Endodermal cell (in vitro differentiated cells): Measurements from ENCODE around the gene SELL. TPM values are rescaled to one million over a fixed set of nuclear protein-coding genes. Genes with fewer than 3 reads are reported as not detected.
"Not testable (repeated sequence)": the region's sequence is repeated elsewhere in the genome, so short reads cannot be mapped to it uniquely, and the experiment has no call there.

Source experiments
- DNase-seq: peaks from one replicate; pipeline ENCODE4 v3.0.0-alpha.2; 2017
- H3K27ac ChIP-seq: 2 replicates; pipeline ENCODE4 v1.5.1; 2013; ENCODE audit warnings: mild to moderate bottlenecking, low read depth, low read length, moderate library complexity
- H3K27me3 ChIP-seq: 2 replicates; pipeline ENCODE4 v1.6.1; 2013; ENCODE audit warnings: mild to moderate bottlenecking, low read length, moderate library complexity; ENCODE audit not compliant: insufficient read depth, control insufficient read depth, poor library complexity, severe bottlenecking
- H3K36me3 ChIP-seq: 2 replicates; pipeline ENCODE4 v1.7.0; 2013; ENCODE audit warnings: mild to moderate bottlenecking, low read length, moderate library complexity; ENCODE audit not compliant: control insufficient read depth, insufficient read depth
- H3K4me1 ChIP-seq: one replicate; pipeline ENCODE4 v1.7.0; 2013; ENCODE audit warnings: low read length; ENCODE audit not compliant: control insufficient read depth, insufficient read depth
- H3K4me3 ChIP-seq: 2 replicates; pipeline ENCODE4 v1.5.1; 2013; ENCODE audit warnings: mild to moderate bottlenecking, low read length, moderate library complexity
- H3K9ac ChIP-seq: 2 replicates; pipeline ENCODE4 v1.6.1; 2013; ENCODE audit warnings: mild to moderate bottlenecking, low read length, moderate library complexity; ENCODE audit not compliant: poor library complexity, severe bottlenecking; ENCODE audit errors: extremely low read depth
- H3K9me3 ChIP-seq: 2 replicates; pipeline ENCODE4 v1.6.1; 2013; ENCODE audit warnings: mild to moderate bottlenecking, low read length, moderate library complexity; ENCODE audit not compliant: control insufficient read depth
- H3K27ac Mint-ChIP-seq: 2 replicates; pipeline ENCODE4 v1.8.0; 2020; ENCODE audit warnings: mixed read lengths
- H3K27me3 Mint-ChIP-seq: 2 replicates; pipeline ENCODE4 v1.8.0; 2021; ENCODE audit warnings: mild to moderate bottlenecking, mixed read lengths; ENCODE audit not compliant: insufficient read depth
- H3K36me3 Mint-ChIP-seq: 2 replicates; pipeline ENCODE4 v1.8.0; 2020; ENCODE audit warnings: low read depth, mixed read lengths
- H3K4me1 Mint-ChIP-seq: 2 replicates; pipeline ENCODE4 v1.8.0; 2020; ENCODE audit warnings: mixed read lengths
- H3K4me3 Mint-ChIP-seq: 2 replicates; pipeline ENCODE4 v1.8.0; 2020; ENCODE audit warnings: mild to moderate bottlenecking, moderate library complexity, mixed read lengths
- H3K9me3 Mint-ChIP-seq: 2 replicates; pipeline ENCODE4 v1.8.0; 2020; ENCODE audit warnings: mild to moderate bottlenecking, mixed read lengths
- WGBS, 2 experiments: methylation state at CpG; one replicate each; pipeline versions ENCODE4 v1.1.5 to v1.1.7; 2013; ENCODE audit warnings: missing lambda C conversion rate in 2 of 2, mixed read lengths in 1 of 2; ENCODE audit not compliant: insufficient coverage in 1 of 2, insufficient read length in 1 of 2; 5-methylcytosine and 5-hydroxymethylcytosine counted together
- total RNA-seq, 2 donors: library from RNA; stranded (reverse); fragmentation: NEBNext Ultra II Directional in 1 of 2; extraction: Animal tissue kit (Norgen Biotek cat#: 25700) in 1 of 2; gene quantifications; 2 replicates in 1 of 2; 3 replicates in 1 of 2; pipeline ENCODE4 v1.2.1, GENCODE V29; 2021
- TF ChIP-seq, protein P1 (sequence below): fragments of 200-600 bp; sonication (generic); conservative IDR thresholded peaks from 2 replicates; pipeline ENCODE4 v1.5.0; 2021; ENCODE audit warnings: antibody characterized with exemption, mild to moderate bottlenecking

SELL gene
- total RNA-seq, 2 donors from 2014 or later: 0.95 TPM; not detected in 1

DNA sequence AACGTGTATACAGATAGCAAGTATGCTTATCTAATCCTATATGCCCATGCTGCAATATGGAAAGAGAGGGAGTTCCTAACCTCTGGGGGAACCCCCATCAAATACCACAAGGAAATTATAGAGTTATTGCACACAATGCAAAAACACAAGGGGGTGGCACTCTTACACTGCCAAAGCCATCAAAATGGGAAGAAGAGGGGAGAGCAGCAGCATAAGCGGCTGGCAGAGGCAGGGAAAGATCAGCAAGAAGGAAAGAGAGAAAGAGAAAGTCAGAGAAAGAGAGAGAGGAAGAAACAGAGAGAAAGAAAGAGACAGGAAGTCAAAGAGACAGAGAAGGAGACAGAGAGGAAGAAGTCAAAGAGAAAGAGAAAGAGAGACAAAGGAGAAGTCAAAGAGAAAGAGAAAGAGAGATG is 44.2 kb downstream of the SELL start:
- not testable (repeated sequence) for H3K4me3 ChIP-seq, DNase-seq, H3K27ac Mint-ChIP-seq, H3K4me1 Mint-ChIP-seq, H3K27me3 ChIP-seq, H3K4me1 ChIP-seq, H3K4me3 Mint-ChIP-seq, H3K27ac ChIP-seq, H3K36me3 ChIP-seq, H3K36me3 Mint-ChIP-seq, H3K27me3 Mint-ChIP-seq, H3K9me3 ChIP-seq, H3K9ac ChIP-seq
- 100% methylated on average over 1 of the region's 2 CpGs for WGBS, 2 experiments
- H3K9me3 Mint-ChIP-seq: peaks cover 11% of the 10 kb centered on the region

DNA sequence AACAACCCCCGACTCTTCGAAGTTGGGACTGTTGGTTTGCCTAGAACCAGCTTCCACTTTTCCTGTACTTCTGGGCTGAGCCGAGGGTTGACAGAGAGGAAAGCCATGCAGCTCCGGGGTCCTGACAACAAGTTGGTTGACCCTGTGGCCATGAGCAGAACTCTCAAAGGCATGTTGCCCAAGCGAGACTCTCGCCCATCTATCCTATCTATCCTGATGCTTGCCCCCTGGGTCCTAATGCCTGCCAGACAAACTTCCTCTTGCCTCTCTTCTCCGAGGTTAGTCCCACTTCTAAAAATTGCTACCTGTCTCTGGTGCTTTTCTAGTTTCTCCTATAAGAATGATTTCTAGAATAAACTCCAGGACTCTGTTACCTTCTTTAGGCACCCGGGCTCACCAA is 48.7 kb downstream of the SELL start:
- not testable (repeated sequence) for H3K9me3 ChIP-seq, H3K4me3 Mint-ChIP-seq, H3K27ac ChIP-seq, H3K27ac Mint-ChIP-seq, H3K36me3 Mint-ChIP-seq, H3K36me3 ChIP-seq, H3K27me3 ChIP-seq, H3K9ac ChIP-seq, H3K27me3 Mint-ChIP-seq, H3K4me1 ChIP-seq, H3K4me3 ChIP-seq, H3K4me1 Mint-ChIP-seq
- 80% methylated on average over 8 of the region's 8 CpGs; no CpG with 5 or more reads in 1 of the 2 experiments for WGBS, 2 experiments
- DNase-seq: peak; percentile 63
- H3K9me3 Mint-ChIP-seq: peaks cover 24% of the 10 kb centered on the region

DNA sequence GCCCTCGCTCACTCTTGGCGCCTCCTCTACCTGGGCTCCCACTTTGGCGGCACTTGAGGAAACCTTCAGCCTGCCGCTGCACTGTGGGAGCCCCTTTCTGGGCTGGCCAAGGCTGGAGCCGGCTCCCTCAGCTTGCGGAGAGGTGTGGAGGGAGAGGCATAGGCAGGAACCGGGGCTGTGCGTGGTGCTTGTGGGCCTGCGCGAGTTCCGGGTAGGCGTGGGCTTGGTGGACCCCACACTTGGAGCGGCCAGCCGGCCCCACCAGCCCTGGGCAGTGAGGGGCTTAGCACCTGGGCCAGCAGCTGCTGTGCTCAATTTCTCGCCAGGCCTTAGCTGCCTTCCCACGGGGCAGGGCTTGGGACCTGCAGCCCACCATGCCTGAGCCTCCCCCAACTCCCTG is 50.4 kb downstream of the SELL start:
- H3K27ac Mint-ChIP-seq, DNase-seq, H3K4me3 ChIP-seq, H3K4me1 Mint-ChIP-seq, H3K27me3 Mint-ChIP-seq, H3K9me3 ChIP-seq, H3K27me3 ChIP-seq, H3K36me3 ChIP-seq, H3K36me3 Mint-ChIP-seq, H3K4me1 ChIP-seq, H3K9ac ChIP-seq, H3K27ac ChIP-seq, H3K4me3 Mint-ChIP-seq: not testable (repeated sequence)
- peaks cover 22% of the 10 kb centered on the region for H3K9me3 Mint-ChIP-seq
- WGBS, 2 experiments: 90% methylated on average over 3 to 15 of the region's 16 CpGs

DNA sequence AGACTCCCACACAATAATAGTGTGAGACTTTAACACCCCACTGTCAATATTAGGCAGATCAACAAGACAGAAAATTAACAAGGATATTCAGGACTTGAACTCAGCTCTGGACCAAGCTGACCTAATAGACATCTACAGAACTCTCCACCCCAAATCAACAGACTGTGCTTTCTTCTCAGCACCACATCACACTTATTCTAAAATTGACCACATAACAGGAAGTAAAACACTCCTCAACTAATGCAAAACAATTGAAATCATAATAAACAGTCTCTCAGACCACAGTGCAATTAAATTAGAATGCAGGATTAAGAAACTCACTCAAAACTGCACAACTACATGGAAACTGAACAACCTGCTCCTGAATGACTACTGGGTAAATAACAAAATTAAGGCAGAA is 52.6 kb downstream of the SELL start:
- not testable (repeated sequence) for DNase-seq, H3K4me1 Mint-ChIP-seq, H3K27ac ChIP-seq, H3K27ac Mint-ChIP-seq, H3K4me3 Mint-ChIP-seq, H3K36me3 Mint-ChIP-seq, H3K4me3 ChIP-seq, H3K4me1 ChIP-seq, H3K9ac ChIP-seq, H3K27me3 ChIP-seq, H3K27me3 Mint-ChIP-seq, H3K36me3 ChIP-seq, H3K9me3 ChIP-seq
- peaks cover 22% of the 10 kb centered on the region for H3K9me3 Mint-ChIP-seq

DNA sequence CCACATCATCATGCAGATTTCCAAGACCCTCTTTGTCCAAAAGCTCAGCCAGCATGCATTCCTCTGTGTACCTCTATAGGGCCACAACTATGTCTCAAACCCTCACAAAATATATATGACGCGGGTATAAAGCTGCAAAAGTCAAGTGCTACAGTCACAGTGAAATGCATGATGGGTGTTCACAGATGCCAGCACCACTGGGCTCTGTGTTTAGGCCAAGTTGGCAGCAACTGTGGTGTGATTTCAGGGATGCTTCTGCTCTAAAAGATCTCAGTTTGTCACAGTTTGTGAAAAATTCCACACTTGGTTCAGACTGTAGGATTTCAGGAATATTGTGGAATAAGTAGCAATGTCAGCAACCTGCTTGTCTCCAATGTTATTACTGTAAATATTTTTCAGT is 57.5 kb downstream of the SELL start:
- Mint-ChIP-seq H3K36me3 (no peaks in the 10 kb centered on the region), H3K9me3 (no peaks in the 10 kb centered on the region), H3K27me3 (no peaks in the 10 kb centered on the region)

More for the DNA sequence above, 57.5 kb downstream of the SELL start:
- H3K9me3 ChIP-seq: no peaks in the 10 kb centered on the region
- WGBS, 2 experiments: 78 to 89% methylated on average over 2 of the region's 2 CpGs
- no peak overlapping the region for H3K4me3 ChIP-seq
- H3K9ac ChIP-seq: no peak overlapping the region
- DNase-seq: no peak
- Mint-ChIP-seq H3K4me1 (peaks cover 10% of the 10 kb centered on the region), H3K27ac (no peak overlapping the region), H3K4me3 (no peak overlapping the region)
- no peaks in the 10 kb centered on the region for H3K36me3 ChIP-seq
- H3K27me3 ChIP-seq: no peaks in the 10 kb centered on the region
- TF ChIP-seq, protein P1, sequence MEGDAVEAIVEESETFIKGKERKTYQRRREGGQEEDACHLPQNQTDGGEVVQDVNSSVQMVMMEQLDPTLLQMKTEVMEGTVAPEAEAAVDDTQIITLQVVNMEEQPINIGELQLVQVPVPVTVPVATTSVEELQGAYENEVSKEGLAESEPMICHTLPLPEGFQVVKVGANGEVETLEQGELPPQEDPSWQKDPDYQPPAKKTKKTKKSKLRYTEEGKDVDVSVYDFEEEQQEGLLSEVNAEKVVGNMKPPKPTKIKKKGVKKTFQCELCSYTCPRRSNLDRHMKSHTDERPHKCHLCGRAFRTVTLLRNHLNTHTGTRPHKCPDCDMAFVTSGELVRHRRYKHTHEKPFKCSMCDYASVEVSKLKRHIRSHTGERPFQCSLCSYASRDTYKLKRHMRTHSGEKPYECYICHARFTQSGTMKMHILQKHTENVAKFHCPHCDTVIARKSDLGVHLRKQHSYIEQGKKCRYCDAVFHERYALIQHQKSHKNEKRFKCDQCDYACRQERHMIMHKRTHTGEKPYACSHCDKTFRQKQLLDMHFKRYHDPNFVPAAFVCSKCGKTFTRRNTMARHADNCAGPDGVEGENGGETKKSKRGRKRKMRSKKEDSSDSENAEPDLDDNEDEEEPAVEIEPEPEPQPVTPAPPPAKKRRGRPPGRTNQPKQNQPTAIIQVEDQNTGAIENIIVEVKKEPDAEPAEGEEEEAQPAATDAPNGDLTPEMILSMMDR: no peak
- no peaks in the 10 kb centered on the region for H3K4me1 ChIP-seq
- no peak overlapping the region for H3K27ac ChIP-seq
